Endothelial cell of umbilical vein (primary cell): Measurements from ENCODE around the gene FAR1. TPM values are rescaled to one million over a fixed set of nuclear protein-coding genes. Genes with fewer than 3 reads are reported as not detected.

Experiments used
- BruUV-seq: library from RNA; stranded (reverse); fragments of 400-500 nt; replicated peaks from 2 replicates; lab custom pipeline; 2021; lab: Mats Ljungman, UMichigan
- CTCF ChIA-PET: fragments of 300-600, 350-600 bp; sonication (Branson Sonifier 250); formaldehyde crosslinking; loops from one replicate; lab custom pipeline; 2021; ENCODE audit warnings: antibody characterized with exemption, inconsistent platforms; lab: Charles Lee
- POLR2A ChIA-PET: fragments of 300-600, 350-600 bp; sonication (Branson Sonifier 250); formaldehyde crosslinking; loops from one replicate; lab custom pipeline; 2021; ENCODE audit warnings: antibody characterized with exemption, inconsistent platforms; lab: Charles Lee
- DNase-seq: peaks from one replicate; pipeline ENCODE4 v3.0.0-alpha.2; 2011; ENCODE audit warnings: low read depth, low spot score
- FAIRE-seq: peaks from 2 replicates; lab custom pipeline; 2011; peaks lifted over from hg19 to GRCh38; lab: Jason Lieb, UNC
- H2AFZ ChIP-seq: 2 replicates; pipeline ENCODE4 v1.6.0; 2012; ENCODE audit warnings: low read depth, low read length, control low read depth, inconsistent platforms
- H3K27ac ChIP-seq: 2 replicates; pipeline ENCODE4 v1.5.1; 2011; ENCODE audit warnings: low read depth, mild to moderate bottlenecking, control low read depth, low read length, moderate library complexity; ENCODE audit not compliant: insufficient read depth
- H3K27me3 ChIP-seq, 2 experiments: 2 replicates each; pipeline versions ENCODE4 v1.6.0 to v1.6.1; 2011; ENCODE audit warnings: low read length in 2 of 2, mixed read lengths in 1 of 2; ENCODE audit not compliant: control insufficient read depth in 2 of 2, insufficient read depth in 2 of 2
- H3K36me3 ChIP-seq, 2 experiments: 2 replicates in 1 of 2; 3 replicates in 1 of 2; pipeline ENCODE4 v1.5.1; 2011; ENCODE audit warnings: low read length in 2 of 2, mild to moderate bottlenecking in 1 of 2, moderate library complexity in 1 of 2; ENCODE audit not compliant: control insufficient read depth in 2 of 2, insufficient read depth in 2 of 2; ENCODE audit errors: extremely low read depth in 1 of 2
- H3K4me1 ChIP-seq: 3 replicates; pipeline ENCODE4 v1.5.1; 2011; ENCODE audit warnings: mild to moderate bottlenecking, low read length; ENCODE audit not compliant: control insufficient read depth, insufficient read depth; ENCODE audit errors: extremely low read depth
- H3K4me2 ChIP-seq: 2 replicates; pipeline ENCODE4 v1.6.1; 2011; ENCODE audit warnings: low read length, control low read depth, mixed read lengths; ENCODE audit not compliant: insufficient read depth
- H3K4me3 ChIP-seq, 3 experiments: fragments of 200-600 bp in 1 of 3; sonication (generic), shearing (Covaris generic) in 1 of 3; replicated peaks in 1 of 3; 2 replicates each; pipeline ENCODE4 v1.5.1; 2011 to 2016; ENCODE audit warnings: control low read depth in 3 of 3, low read length in 3 of 3, mild to moderate bottlenecking in 2 of 3, inconsistent platforms in 1 of 3, low read depth in 1 of 3, moderate library complexity in 1 of 3; ENCODE audit not compliant: insufficient read depth in 1 of 3
- H3K79me2 ChIP-seq: 2 replicates; pipeline ENCODE4 v1.6.0; 2012; ENCODE audit warnings: low read length, inconsistent platforms; ENCODE audit not compliant: control insufficient read depth, insufficient read depth
- H3K9ac ChIP-seq: replicated peaks from 2 replicates; pipeline ENCODE3; 2011; ENCODE audit warnings: low read length, control low read depth; ENCODE audit not compliant: insufficient read depth; ENCODE audit errors: extremely low read depth
- H3K9me1 ChIP-seq: replicated peaks from 3 replicates; pipeline ENCODE4 v1.6.0; 2011; ENCODE audit warnings: mild to moderate bottlenecking, low read length; ENCODE audit not compliant: control insufficient read depth, insufficient read depth; ENCODE audit errors: extremely low read depth
- H3K9me3 ChIP-seq: replicated peaks from 2 replicates; pipeline ENCODE4 v1.5.1; 2012; ENCODE audit warnings: low read length, inconsistent platforms; ENCODE audit not compliant: control insufficient read depth, insufficient read depth
- H4K20me1 ChIP-seq: replicated peaks from 2 replicates; pipeline ENCODE3; 2011; ENCODE audit warnings: mild to moderate bottlenecking, low read length; ENCODE audit not compliant: control insufficient read depth, insufficient read depth; ENCODE audit errors: extremely low read depth
- CTCF ChIP-seq, 2 donors: IDR thresholded peaks; 1 replicate in 1 of 2; 2 replicates in 1 of 2; pipeline ENCODE4 v1.5.1; 2011; ENCODE audit warnings: low read length in 2 of 2, mild to moderate bottlenecking in 2 of 2, moderate library complexity in 2 of 2, control low read depth in 1 of 2, inconsistent platforms in 1 of 2, low read depth in 1 of 2; ENCODE audit not compliant: insufficient read depth in 1 of 2; ENCODE audit errors: extremely low read depth in 1 of 2
- EZH2 ChIP-seq: IDR thresholded peaks from 2 replicates; pipeline ENCODE4 v1.6.1; 2012; ENCODE audit warnings: borderline replicate concordance, low read depth, mild to moderate bottlenecking, moderate library complexity, low read length, inconsistent platforms; ENCODE audit not compliant: severe bottlenecking
- FOS ChIP-seq: IDR thresholded peaks from 2 replicates; pipeline ENCODE4 v1.6.1; 2011; ENCODE audit warnings: mild to moderate bottlenecking, low read length, moderate library complexity, borderline replicate concordance; ENCODE audit not compliant: insufficient read depth
- GATA2 ChIP-seq: IDR thresholded peaks from 2 replicates; pipeline ENCODE4 v1.7.0; 2011; ENCODE audit warnings: low read depth, mild to moderate bottlenecking, moderate library complexity, mixed read lengths, low read length; ENCODE audit not compliant: insufficient read length, insufficient read depth
- JUN ChIP-seq: IDR thresholded peaks from 2 replicates; pipeline ENCODE4 v1.6.1; 2011; ENCODE audit warnings: borderline replicate concordance, low read depth; ENCODE audit not compliant: insufficient read length, insufficient read depth
- MAX ChIP-seq: IDR thresholded peaks from 2 replicates; pipeline ENCODE4 v1.6.1; 2011; ENCODE audit not compliant: insufficient read depth, insufficient read length
- MYC ChIP-seq: IDR thresholded peaks from one replicate; pipeline ENCODE4 v1.6.1; 2011; ENCODE audit warnings: mild to moderate bottlenecking, low read depth, low read length
- POLR2A ChIP-seq: IDR thresholded peaks from 2 replicates; pipeline ENCODE4 v1.6.1; 2012; ENCODE audit warnings: low read depth, mild to moderate bottlenecking, control low read depth, low read length
- POLR2AphosphoS5 ChIP-seq: IDR thresholded peaks from 2 replicates; pipeline ENCODE4 v1.6.1; 2012; ENCODE audit warnings: low read depth, mild to moderate bottlenecking, control low read depth, low read length, moderate library complexity; ENCODE audit not compliant: insufficient read depth
- dilution Hi-C: fragments of 300-500 bp; cut with MboI; formaldehyde crosslinking; loops from one replicate; pipeline ENCODE4 v1.15.0; 2019; ENCODE audit warnings: low sequenced_read_pairs; ENCODE audit not compliant: extremely low pct_ligation_motif_present
- intact Hi-C: fragments of 100-400 bp; cut with micrococcal nuclease; formaldehyde crosslinking; loops from one replicate; pipeline ENCODE4 v1.10.0; 2022
- polyA plus RNA-seq, 4 experiments: library from polyadenylated mRNA; depleted of rRNA in 3 of 4; stranded (reverse) in 3 of 4; unstranded in 1 of 4; fragments of >200 nt; gene quantifications; 2 replicates each; pipeline versions ENCODE4 v1.2.1 to v1.2.3, GENCODE V29; 2011 to 2012; ENCODE audit warnings: missing spikeins in 1 of 4
- total RNA-seq: library from RNA; stranded (reverse); gene quantifications from 2 replicates; pipeline ENCODE4 v1.2.3, GENCODE V29; 2021

The FAR1 gene
- total and polyA plus RNA-seq, 2 donors (not counting 3 experiments of a cell fraction or from before 2014, with no cell fraction given) = 29.5 to 76.4 TPM

DNA sequence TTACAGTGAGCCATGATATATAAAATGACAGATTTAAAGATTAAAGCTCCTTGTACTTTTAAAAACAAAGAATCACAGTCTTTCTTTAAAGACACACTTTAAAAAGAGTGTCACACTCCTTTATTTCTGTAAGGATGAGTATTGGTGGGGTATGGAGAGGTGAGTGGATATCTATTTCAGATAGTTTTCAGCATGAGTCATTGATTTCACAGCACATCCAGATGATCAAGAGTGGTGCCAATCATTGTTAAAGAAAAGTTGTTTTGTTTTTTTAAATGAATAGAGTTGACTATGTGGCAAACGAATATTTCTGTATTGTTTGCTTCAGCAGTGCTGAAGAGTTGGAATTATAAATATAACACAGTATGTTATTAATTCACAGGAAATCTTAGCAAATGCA is 52.5 kb downstream of the FAR1 start:
- BruUV-seq = no TSS peak
- Histone ChIP-seq H3K4me3 (no peak overlapping the region), H3K27ac (no peak overlapping the region), H3K9me1 (no peaks in the 10 kb centered on the region), H3K36me3 (peaks cover 5% of the 10 kb centered on the region in 2 experiments), H3K4me2 (no peak overlapping the region), H2AFZ (no peak overlapping the region), H3K79me2 (peaks cover 7% of the 10 kb centered on the region), H3K27me3 (no peaks in the 10 kb centered on the region), H3K9ac (no peak overlapping the region), H4K20me1 (no peaks in the 10 kb centered on the region), H3K4me1 (peaks cover 29% of the 10 kb centered on the region), H3K9me3 (no peaks in the 10 kb centered on the region)
- ChIA-PET POLR2A (no interaction called here), CTCF (interaction anchor here (1.0 kb wide), 2 partner anchors 8 to 16 kb away, joined by 3 to 4 read pairs; no protein-coding TSS in a partner anchor)
- no peak for FAIRE-seq
- peak; percentile 47 for DNase-seq
- intact Hi-C loops = no loop called here
- dilution Hi-C loops = no loop called here
- TF ChIP-seq GATA2 (no peak), POLR2A (no peak), MAX (no peak), EZH2 (no peak), JUN (peak; percentile 26), CTCF (IDR thresholded peaks at IDR 0.05; ENCODE audit: extremely low read depth in 1 of 2, insufficient read depth in 1 of 2, low read depth in 1 of 2, low read length in 2 of 2) (no peak), POLR2AphosphoS5 (no peak), MYC (no peak), FOS (peak; percentile 27)
